Liver (tissue), 9 donors: ENCODE measurements around the gene NSF. TPM values are rescaled to one million over a fixed set of nuclear protein-coding genes. Genes with fewer than 3 reads are reported as not detected.

ENCODE experiments used
- DNase-seq: peaks from one replicate; pipeline ENCODE4 v3.0.0-alpha.2; 2017; ENCODE audit warnings: low spot score
- H3K27ac ChIP-seq, 2 donors: one replicate each; pipeline ENCODE4 v1.7.0; 2013; ENCODE audit warnings: inconsistent platforms in 2 of 2, low read length in 2 of 2, control low read depth in 1 of 2, low read depth in 1 of 2, mild to moderate bottlenecking in 1 of 2
- H3K27me3 ChIP-seq, 4 donors: one replicate each; pipeline versions ENCODE4 v1.6.1 to v1.7.0; 2013; ENCODE audit warnings: low read length in 3 of 4, inconsistent platforms in 1 of 4, mild to moderate bottlenecking in 1 of 4, moderate library complexity in 1 of 4; ENCODE audit not compliant: control insufficient read depth in 4 of 4, insufficient read depth in 4 of 4
- H3K36me3 ChIP-seq, 4 donors: one replicate each; pipeline versions ENCODE4 v1.6.1 to v1.7.0; 2013; ENCODE audit warnings: low read length in 3 of 4, mild to moderate bottlenecking in 3 of 4, low read depth in 1 of 4, moderate library complexity in 1 of 4; ENCODE audit not compliant: control insufficient read depth in 4 of 4, insufficient read depth in 3 of 4
- H3K4me1 ChIP-seq, 4 donors: one replicate each; pipeline versions ENCODE4 v1.6.1 to v1.7.0; 2013; ENCODE audit warnings: low read length in 3 of 4, mild to moderate bottlenecking in 3 of 4, moderate library complexity in 1 of 4; ENCODE audit not compliant: control insufficient read depth in 4 of 4, insufficient read depth in 4 of 4
- H3K4me3 ChIP-seq, 3 donors: one replicate each; pipeline versions ENCODE4 v1.6.1 to v1.7.0; 2013; ENCODE audit warnings: low read length in 3 of 3, control low read depth in 1 of 3, low read depth in 1 of 3, mild to moderate bottlenecking in 1 of 3
- H3K9ac ChIP-seq, 2 donors: one replicate each; pipeline ENCODE4 v1.7.0; 2013; ENCODE audit warnings: low read length in 2 of 2, mild to moderate bottlenecking in 2 of 2, moderate library complexity in 2 of 2, control low read depth in 1 of 2, low read depth in 1 of 2
- H3K9me3 ChIP-seq, 4 donors: one replicate each; pipeline versions ENCODE4 v1.6.1 to v1.7.0; 2013; ENCODE audit warnings: low read length in 3 of 4; ENCODE audit not compliant: control insufficient read depth in 4 of 4
- CTCF ChIP-seq: fragments of 150-350 bp; IDR thresholded peaks from 2 replicates; pipeline ENCODE4 v1.5.1; 2017; ENCODE audit warnings: improper control_type of control experiment, low read depth, low read length; ENCODE audit not compliant: missing input control
- FOXA1 ChIP-seq: IDR thresholded peaks from 2 replicates; pipeline ENCODE4 v1.6.1; 2016; ENCODE audit warnings: antibody characterized with exemption
- FOXA2 ChIP-seq: IDR thresholded peaks from 2 replicates; pipeline ENCODE4 v1.6.1; 2016; ENCODE audit warnings: antibody characterized with exemption
- GABPA ChIP-seq, 2 donors: IDR thresholded peaks in 1 of 2; conservative IDR thresholded peaks in 1 of 2; 2 replicates each; pipeline ENCODE4 v1.6.1; 2016; ENCODE audit warnings: antibody characterized with exemption in 2 of 2, mild to moderate bottlenecking in 1 of 2, moderate library complexity in 1 of 2
- HNF4A ChIP-seq, 2 donors: conservative IDR thresholded peaks; 2 replicates each; pipeline ENCODE4 v1.6.1; 2016; ENCODE audit warnings: antibody characterized with exemption in 2 of 2, mild to moderate bottlenecking in 2 of 2
- HNF4G ChIP-seq: IDR thresholded peaks from 2 replicates; pipeline ENCODE4 v1.6.1; 2016; ENCODE audit warnings: antibody characterized with exemption
- JUND ChIP-seq, 2 donors: IDR thresholded peaks; 2 replicates each; pipeline ENCODE4 v1.6.1; 2016; ENCODE audit warnings: antibody characterized with exemption in 2 of 2
- MAX ChIP-seq: IDR thresholded peaks from 2 replicates; pipeline ENCODE4 v1.6.1; 2016; ENCODE audit warnings: antibody characterized with exemption
- NR2F2 ChIP-seq: IDR thresholded peaks from 2 replicates; pipeline ENCODE4 v1.6.1; 2016; ENCODE audit warnings: antibody characterized with exemption
- REST ChIP-seq: IDR thresholded peaks from 2 replicates; pipeline ENCODE4 v1.6.1; 2016; ENCODE audit warnings: antibody characterized with exemption, mild to moderate bottlenecking
- SP1 ChIP-seq: IDR thresholded peaks from 2 replicates; pipeline ENCODE4 v1.6.1; 2018; ENCODE audit warnings: antibody characterized with exemption, mild to moderate bottlenecking
- TAF1 ChIP-seq: conservative IDR thresholded peaks from 2 replicates; pipeline ENCODE4 v1.6.1; 2016; ENCODE audit warnings: antibody characterized with exemption, mild to moderate bottlenecking
- YY1 ChIP-seq: IDR thresholded peaks from 2 replicates; pipeline ENCODE4 v1.6.1; 2016; ENCODE audit warnings: antibody characterized with exemption, mild to moderate bottlenecking
- ZBTB33 ChIP-seq: IDR thresholded peaks from 2 replicates; pipeline ENCODE4 v1.6.1; 2016; ENCODE audit warnings: antibody characterized with exemption
- WGBS: extraction: QIAGEN DNeasy Blood & Tissue Kit; methylation state at CpG from one replicate; pipeline ENCODE4 v1.1.7; 2013; 5-methylcytosine and 5-hydroxymethylcytosine counted together
- polyA plus RNA-seq, 2 donors: library from polyadenylated mRNA; stranded (reverse) in 1 of 2; unstranded in 1 of 2; fragments of 200-250 nt in 1 of 2; fragments of >200 nt in 1 of 2; fragmentation: Nextera tagmentation in 1 of 2; extraction: Ambion mirVana in 1 of 2; gene quantifications; one replicate each; pipeline versions ENCODE4 v1.2.1 to v1.2.3, GENCODE V29; 2013 to 2015
- total RNA-seq, 2 donors: library from RNA; depleted of rRNA; stranded (reverse); fragments of >200 nt; gene quantifications; one replicate each; pipeline ENCODE4 v1.2.3, GENCODE V29; 2014
- donor health status: healthy.
- donor health status: healthy.
- donor health status: healthy.
- donor health status: healthy.
- donor health status: healthy.

Gene NSF
- total and polyA plus RNA-seq, 4 donors: 7.5 to 24.0 (median 15.4) TPM

GRCh38 chr17:46722662-46723285 lies 132.3 kb downstream of the NSF start:
- no peak overlapping the region for H3K9ac ChIP-seq
- no peaks in the 10 kb centered on the region for H3K4me1 ChIP-seq
- no peaks in the 10 kb centered on the region for H3K9me3 ChIP-seq
- no peak for TF ChIP-seq YY1
- TF ChIP-seq NR2F2: no peak
- TF ChIP-seq FOXA2: no peak
- H3K27ac ChIP-seq: no peak overlapping the region
- no peaks in the 10 kb centered on the region for H3K27me3 ChIP-seq
- 70% methylated on average over 7 of the region's 7 CpGs for WGBS
- DNase-seq: no peak
- no peak overlapping the region for H3K4me3 ChIP-seq
- H3K36me3 ChIP-seq: peaks cover 0 to 7% (median 4%) of the 10 kb centered on the region in 4 donors

GRCh38 chr17:46726206-46726605 lies 135.7 kb downstream of the NSF start:
- Histone ChIP-seq H3K4me1 (no peaks in the 10 kb centered on the region), H3K27ac (no peak overlapping the region), H3K36me3 (peaks cover 0 to 12% (median 3%) of the 10 kb centered on the region in 4 donors), H3K4me3 (no peak overlapping the region), H3K27me3 (no peaks in the 10 kb centered on the region), H3K9me3 (no peaks in the 10 kb centered on the region), H3K9ac (no peak overlapping the region)
- WGBS: 92% methylated on average over 3 of the region's 3 CpGs
- no peak for DNase-seq
- TF ChIP-seq NR2F2 (no peak), TAF1 (no peak), HNF4A (conservative IDR thresholded peaks at IDR 0.05) (no peak), ZBTB33 (no peak), FOXA1 (no peak), CTCF (no peak), HNF4G (no peak), JUND (IDR thresholded peaks at IDR 0.05) (no peak), SP1 (no peak), GABPA (IDR thresholded peaks at IDR 0.05 in 1 of 2, conservative IDR thresholded peaks at IDR 0.05 in 1 of 2) (no peak), REST (no peak), MAX (no peak)
